Measurements from ENCODE around the gene SCAPER.

DNA sequence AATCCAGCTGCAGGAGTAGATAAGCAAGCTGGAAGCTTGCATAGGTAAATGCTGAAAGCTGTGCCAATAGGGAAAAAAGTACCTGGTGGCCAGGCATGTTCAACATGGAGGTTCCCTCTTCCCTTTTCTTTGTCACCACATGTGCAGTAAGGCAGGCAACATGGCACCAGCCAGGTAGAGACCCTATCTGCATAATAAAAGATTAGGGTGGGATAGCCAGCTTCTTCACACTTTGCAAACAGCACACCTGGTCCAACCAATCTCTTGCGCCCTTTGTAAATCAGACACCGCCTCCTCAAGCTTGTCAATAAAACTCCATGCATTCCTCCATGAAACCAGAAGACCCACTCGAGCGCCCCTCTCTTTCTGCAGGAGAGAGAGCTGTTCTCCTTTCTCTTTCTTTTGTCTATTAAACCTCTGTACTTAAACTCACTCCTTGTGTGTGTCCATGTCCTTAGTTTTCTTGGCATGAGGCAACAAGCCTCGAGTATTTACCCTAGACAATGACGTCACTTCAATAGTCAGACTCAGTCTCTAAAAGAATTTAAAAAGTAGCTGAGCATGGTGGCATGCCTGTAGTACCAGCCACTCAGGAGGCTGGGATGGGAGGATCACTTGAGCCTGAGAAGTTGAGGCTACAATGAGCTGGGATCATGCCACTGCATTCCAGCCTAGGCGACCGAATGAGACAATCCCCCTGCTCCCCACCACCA, 256.3 kb downstream of the SCAPER start:
- TF ChIP-seq ZNF232 (CRISPR knock-in tag; IDR thresholded peaks at IDR 0.05) (no peak), TEAD4 (CRISPR knock-in tag; IDR thresholded peaks at IDR 0.05) (no peak), JUN (CRISPR knock-in tag; IDR thresholded peaks at IDR 0.05) (no peak), CREB1 (CRISPR knock-in tag; IDR thresholded peaks at IDR 0.05) (no peak), KAT7 (CRISPR knock-in tag; IDR thresholded peaks at IDR 0.05; ENCODE audit: borderline replicate concordance) (no peak), NR2C2 (CRISPR knock-in tag; IDR thresholded peaks at IDR 0.05) (no peak)
- TF ChIP-seq, protein P1, sequence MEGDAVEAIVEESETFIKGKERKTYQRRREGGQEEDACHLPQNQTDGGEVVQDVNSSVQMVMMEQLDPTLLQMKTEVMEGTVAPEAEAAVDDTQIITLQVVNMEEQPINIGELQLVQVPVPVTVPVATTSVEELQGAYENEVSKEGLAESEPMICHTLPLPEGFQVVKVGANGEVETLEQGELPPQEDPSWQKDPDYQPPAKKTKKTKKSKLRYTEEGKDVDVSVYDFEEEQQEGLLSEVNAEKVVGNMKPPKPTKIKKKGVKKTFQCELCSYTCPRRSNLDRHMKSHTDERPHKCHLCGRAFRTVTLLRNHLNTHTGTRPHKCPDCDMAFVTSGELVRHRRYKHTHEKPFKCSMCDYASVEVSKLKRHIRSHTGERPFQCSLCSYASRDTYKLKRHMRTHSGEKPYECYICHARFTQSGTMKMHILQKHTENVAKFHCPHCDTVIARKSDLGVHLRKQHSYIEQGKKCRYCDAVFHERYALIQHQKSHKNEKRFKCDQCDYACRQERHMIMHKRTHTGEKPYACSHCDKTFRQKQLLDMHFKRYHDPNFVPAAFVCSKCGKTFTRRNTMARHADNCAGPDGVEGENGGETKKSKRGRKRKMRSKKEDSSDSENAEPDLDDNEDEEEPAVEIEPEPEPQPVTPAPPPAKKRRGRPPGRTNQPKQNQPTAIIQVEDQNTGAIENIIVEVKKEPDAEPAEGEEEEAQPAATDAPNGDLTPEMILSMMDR (IDR thresholded peaks at IDR 0.05): no peak
- TF ChIP-seq, protein P2, sequence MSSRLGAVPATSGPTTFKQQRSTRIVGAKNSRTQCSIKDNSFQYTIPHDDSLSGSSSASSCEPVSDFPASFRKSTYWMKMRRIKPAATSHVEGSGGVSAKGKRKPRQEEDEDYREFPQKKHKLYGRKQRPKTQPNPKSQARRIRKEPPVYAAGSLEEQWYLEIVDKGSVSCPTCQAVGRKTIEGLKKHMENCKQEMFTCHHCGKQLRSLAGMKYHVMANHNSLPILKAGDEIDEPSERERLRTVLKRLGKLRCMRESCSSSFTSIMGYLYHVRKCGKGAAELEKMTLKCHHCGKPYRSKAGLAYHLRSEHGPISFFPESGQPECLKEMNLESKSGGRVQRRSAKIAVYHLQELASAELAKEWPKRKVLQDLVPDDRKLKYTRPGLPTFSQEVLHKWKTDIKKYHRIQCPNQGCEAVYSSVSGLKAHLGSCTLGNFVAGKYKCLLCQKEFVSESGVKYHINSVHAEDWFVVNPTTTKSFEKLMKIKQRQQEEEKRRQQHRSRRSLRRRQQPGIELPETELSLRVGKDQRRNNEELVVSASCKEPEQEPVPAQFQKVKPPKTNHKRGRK (CRISPR knock-in tag; IDR thresholded peaks at IDR 0.05; ENCODE audit: borderline replicate concordance): no peak
- TF ChIP-seq, protein P3, sequence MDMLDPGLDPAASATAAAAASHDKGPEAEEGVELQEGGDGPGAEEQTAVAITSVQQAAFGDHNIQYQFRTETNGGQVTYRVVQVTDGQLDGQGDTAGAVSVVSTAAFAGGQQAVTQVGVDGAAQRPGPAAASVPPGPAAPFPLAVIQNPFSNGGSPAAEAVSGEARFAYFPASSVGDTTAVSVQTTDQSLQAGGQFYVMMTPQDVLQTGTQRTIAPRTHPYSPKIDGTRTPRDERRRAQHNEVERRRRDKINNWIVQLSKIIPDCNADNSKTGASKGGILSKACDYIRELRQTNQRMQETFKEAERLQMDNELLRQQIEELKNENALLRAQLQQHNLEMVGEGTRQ (CRISPR knock-in tag; IDR thresholded peaks at IDR 0.05): no peak
- TF ChIP-seq, protein P4, sequence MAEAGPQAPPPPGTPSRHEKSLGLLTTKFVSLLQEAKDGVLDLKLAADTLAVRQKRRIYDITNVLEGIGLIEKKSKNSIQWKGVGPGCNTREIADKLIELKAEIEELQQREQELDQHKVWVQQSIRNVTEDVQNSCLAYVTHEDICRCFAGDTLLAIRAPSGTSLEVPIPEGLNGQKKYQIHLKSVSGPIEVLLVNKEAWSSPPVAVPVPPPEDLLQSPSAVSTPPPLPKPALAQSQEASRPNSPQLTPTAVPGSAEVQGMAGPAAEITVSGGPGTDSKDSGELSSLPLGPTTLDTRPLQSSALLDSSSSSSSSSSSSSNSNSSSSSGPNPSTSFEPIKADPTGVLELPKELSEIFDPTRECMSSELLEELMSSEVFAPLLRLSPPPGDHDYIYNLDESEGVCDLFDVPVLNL (CRISPR knock-in tag; IDR thresholded peaks at IDR 0.05; ENCODE audit: borderline replicate concordance, low read depth): no peak
- TF ChIP-seq, protein P5, sequence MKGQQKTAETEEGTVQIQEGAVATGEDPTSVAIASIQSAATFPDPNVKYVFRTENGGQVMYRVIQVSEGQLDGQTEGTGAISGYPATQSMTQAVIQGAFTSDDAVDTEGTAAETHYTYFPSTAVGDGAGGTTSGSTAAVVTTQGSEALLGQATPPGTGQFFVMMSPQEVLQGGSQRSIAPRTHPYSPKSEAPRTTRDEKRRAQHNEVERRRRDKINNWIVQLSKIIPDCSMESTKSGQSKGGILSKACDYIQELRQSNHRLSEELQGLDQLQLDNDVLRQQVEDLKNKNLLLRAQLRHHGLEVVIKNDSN (CRISPR knock-in tag; IDR thresholded peaks at IDR 0.05): no peak
- TF ChIP-seq, protein P6, sequence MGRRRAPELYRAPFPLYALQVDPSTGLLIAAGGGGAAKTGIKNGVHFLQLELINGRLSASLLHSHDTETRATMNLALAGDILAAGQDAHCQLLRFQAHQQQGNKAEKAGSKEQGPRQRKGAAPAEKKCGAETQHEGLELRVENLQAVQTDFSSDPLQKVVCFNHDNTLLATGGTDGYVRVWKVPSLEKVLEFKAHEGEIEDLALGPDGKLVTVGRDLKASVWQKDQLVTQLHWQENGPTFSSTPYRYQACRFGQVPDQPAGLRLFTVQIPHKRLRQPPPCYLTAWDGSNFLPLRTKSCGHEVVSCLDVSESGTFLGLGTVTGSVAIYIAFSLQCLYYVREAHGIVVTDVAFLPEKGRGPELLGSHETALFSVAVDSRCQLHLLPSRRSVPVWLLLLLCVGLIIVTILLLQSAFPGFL (CRISPR knock-in tag; IDR thresholded peaks at IDR 0.05; ENCODE audit: borderline replicate concordance): no peak

All from WTC11 (cell line).